ENCODE results near the gene C7orf25.
"Not testable (repeated sequence)": the region's sequence is repeated elsewhere in the genome, so short reads cannot be mapped to it uniquely, and the experiment has no call there.

Gene C7orf25

GRCh38 chr7:42929449-42929848, 17.6 kb upstream of the C7orf25 start:
- no peak for DNase-seq (ENCODE audit: low spot score)

- no peak for DNase-seq (ENCODE audit: low spot score)
These were observed 16.9 kb upstream of the C7orf25 start for GRCh38 chr7:42928754-42929153.

GRCh38 chr7:42926204-42926603, 14.3 kb upstream of the C7orf25 start:
- no peak for DNase-seq (ENCODE audit: low spot score)

GRCh38 chr7:42925630-42926029, 13.8 kb upstream of the C7orf25 start:
- DNase-seq (ENCODE audit: low spot score) = no peak

- no peak for DNase-seq (ENCODE audit: low spot score)
These were observed 12.5 kb upstream of the C7orf25 start for GRCh38 chr7:42924223-42924838.

GRCh38 chr7:42922017-42922753, 10.3 kb upstream of the C7orf25 start:
- DNase-seq (ENCODE audit: low spot score) = no peak

- no peak for DNase-seq (ENCODE audit: low spot score)
These were observed 3.5 kb upstream of the C7orf25 start for GRCh38 chr7:42915356-42915755.

GRCh38 chr7:42914421-42915045, 2.7 kb upstream of the C7orf25 start:
- no peak for DNase-seq (ENCODE audit: low spot score)

GRCh38 chr7:42914009-42914408, 2.1 kb upstream of the C7orf25 start:
- no peak for DNase-seq (ENCODE audit: low spot score)

GRCh38 chr7:42913591-42913990, 1.7 kb upstream of the C7orf25 start:
- DNase-seq (ENCODE audit: low spot score) = no peak

- no peak for DNase-seq (ENCODE audit: low spot score)
These were observed 1.6 kb downstream of the C7orf25 start for GRCh38 chr7:42910306-42910705.

- DNase-seq (ENCODE audit: low spot score) = no peak
These were observed 4.6 kb downstream of the C7orf25 start for GRCh38 chr7:42907316-42907715.

- DNase-seq (ENCODE audit: low spot score) = no peak
These were observed 5.7 kb downstream of the C7orf25 start for GRCh38 chr7:42906181-42906580.

- DNase-seq (ENCODE audit: low spot score) = no peak
These were observed 9.5 kb downstream of the C7orf25 start for GRCh38 chr7:42902331-42902730.

- no peak for DNase-seq (ENCODE audit: low spot score)
These were observed 11.0 kb downstream of the C7orf25 start for GRCh38 chr7:42900842-42901241.

GRCh38 chr7:42893346-42894240, 18.3 kb downstream of the C7orf25 start:
- no peak for DNase-seq (ENCODE audit: low spot score)

- no peak for DNase-seq (ENCODE audit: low spot score)
These were observed 24.9 kb downstream of the C7orf25 start for GRCh38 chr7:42886893-42887505.

GRCh38 chr7:42886129-42886528, 25.7 kb downstream of the C7orf25 start:
- no peak for DNase-seq (ENCODE audit: low spot score)

GRCh38 chr7:42885183-42885582, 26.7 kb downstream of the C7orf25 start:
- DNase-seq (ENCODE audit: low spot score) = not testable (repeated sequence)

- no peak for DNase-seq (ENCODE audit: low spot score)
These were observed 27.9 kb downstream of the C7orf25 start for GRCh38 chr7:42883950-42884349.

- no peak for DNase-seq (ENCODE audit: low spot score)
These were observed 31.5 kb downstream of the C7orf25 start for GRCh38 chr7:42880392-42880791.

- DNase-seq (ENCODE audit: low spot score) = no peak
These were observed 33.6 kb downstream of the C7orf25 start for GRCh38 chr7:42878303-42878702.

All from hematopoietic multipotent progenitor cell treated with erythropoietin and hydrocortisone succinate and interleukin-3 and kit ligand, for 15 days (in vitro differentiated cells).